ENCODE results near the gene SYT1.

The SYT1 gene

GRCh38 chr12:79236920-79237319, 372.3 kb downstream of the SYT1 start:
- Histone ChIP-seq H3K79me2 (ENCODE audit: control insufficient read depth, insufficient read depth, low read length, unreplicated experiment) (no peaks in the 10 kb centered on the region), H3K4me3 (ENCODE audit: low read depth, low read length) (no peak overlapping the region), H3K36me3 (ENCODE audit: insufficient read depth, low read length) (no peaks in the 10 kb centered on the region), H3K27ac (ENCODE audit: low read depth, low read length) (no peak overlapping the region), H2AFZ (ENCODE audit: low read length, unreplicated experiment) (no peak overlapping the region), H3K27me3 (ENCODE audit: insufficient read depth, low read length) (no peaks in the 10 kb centered on the region), H3K4me1 (ENCODE audit: control insufficient read depth, insufficient read depth, low read length, unreplicated experiment) (no peaks in the 10 kb centered on the region)

GRCh38 chr12:79238246-79238645, 373.7 kb downstream of the SYT1 start:
- no peak overlapping the region for H2AFZ ChIP-seq (ENCODE audit: low read length, unreplicated experiment)
- H3K36me3 ChIP-seq (ENCODE audit: insufficient read depth, low read length): no peaks in the 10 kb centered on the region
- H3K79me2 ChIP-seq (ENCODE audit: control insufficient read depth, insufficient read depth, low read length, unreplicated experiment): no peaks in the 10 kb centered on the region
- no peaks in the 10 kb centered on the region for H3K4me1 ChIP-seq (ENCODE audit: control insufficient read depth, insufficient read depth, low read length, unreplicated experiment)
- H3K27me3 ChIP-seq (ENCODE audit: insufficient read depth, low read length): no peaks in the 10 kb centered on the region
- no peak overlapping the region for H3K4me3 ChIP-seq (ENCODE audit: low read depth, low read length)
- no peak overlapping the region for H3K27ac ChIP-seq (ENCODE audit: low read depth, low read length)

- H3K4me3 ChIP-seq (ENCODE audit: low read depth, low read length): no peak overlapping the region
- H2AFZ ChIP-seq (ENCODE audit: low read length, unreplicated experiment): no peak overlapping the region
- no peak overlapping the region for H3K27ac ChIP-seq (ENCODE audit: low read depth, low read length)
- H3K79me2 ChIP-seq (ENCODE audit: control insufficient read depth, insufficient read depth, low read length, unreplicated experiment): no peaks in the 10 kb centered on the region
- no peaks in the 10 kb centered on the region for H3K36me3 ChIP-seq (ENCODE audit: insufficient read depth, low read length)
- H3K4me1 ChIP-seq (ENCODE audit: control insufficient read depth, insufficient read depth, low read length, unreplicated experiment): peaks cover 12% of the 10 kb centered on the region
- no peaks in the 10 kb centered on the region for H3K27me3 ChIP-seq (ENCODE audit: insufficient read depth, low read length)
Measured at GRCh38 chr12:79247494-79247893, 382.9 kb downstream of the SYT1 start.

GRCh38 chr12:79250186-79250585, 385.6 kb downstream of the SYT1 start:
- Histone ChIP-seq H3K27me3 (ENCODE audit: insufficient read depth, low read length) (no peaks in the 10 kb centered on the region), H3K79me2 (ENCODE audit: control insufficient read depth, insufficient read depth, low read length, unreplicated experiment) (no peaks in the 10 kb centered on the region), H3K4me3 (ENCODE audit: low read depth, low read length) (no peak overlapping the region), H3K4me1 (ENCODE audit: control insufficient read depth, insufficient read depth, low read length, unreplicated experiment) (peaks cover 12% of the 10 kb centered on the region), H2AFZ (ENCODE audit: low read length, unreplicated experiment) (no peak overlapping the region), H3K27ac (ENCODE audit: low read depth, low read length) (no peak overlapping the region), H3K36me3 (ENCODE audit: insufficient read depth, low read length) (peaks cover 5% of the 10 kb centered on the region; the same call in 1 of the 2 replicates)

- no peak overlapping the region for H3K27ac ChIP-seq (ENCODE audit: low read depth, low read length)
- H3K4me3 ChIP-seq (ENCODE audit: low read depth, low read length): no peak overlapping the region
- no peak overlapping the region for H2AFZ ChIP-seq (ENCODE audit: low read length, unreplicated experiment)
- H3K79me2 ChIP-seq (ENCODE audit: control insufficient read depth, insufficient read depth, low read length, unreplicated experiment): no peaks in the 10 kb centered on the region
- H3K4me1 ChIP-seq (ENCODE audit: control insufficient read depth, insufficient read depth, low read length, unreplicated experiment): peaks cover 12% of the 10 kb centered on the region
- H3K36me3 ChIP-seq (ENCODE audit: insufficient read depth, low read length): peaks cover 5% of the 10 kb centered on the region; the same call in 1 of the 2 replicates
- no peaks in the 10 kb centered on the region for H3K27me3 ChIP-seq (ENCODE audit: insufficient read depth, low read length)
Measured at GRCh38 chr12:79250960-79251755, 386.6 kb downstream of the SYT1 start.

- Histone ChIP-seq H3K4me1 (ENCODE audit: control insufficient read depth, insufficient read depth, low read length, unreplicated experiment) (peaks cover 12% of the 10 kb centered on the region), H3K79me2 (ENCODE audit: control insufficient read depth, insufficient read depth, low read length, unreplicated experiment) (no peaks in the 10 kb centered on the region), H3K36me3 (ENCODE audit: insufficient read depth, low read length) (peaks cover 5% of the 10 kb centered on the region; the same call in 1 of the 2 replicates), H3K27ac (ENCODE audit: low read depth, low read length) (no peak overlapping the region), H2AFZ (ENCODE audit: low read length, unreplicated experiment) (no peak overlapping the region), H3K4me3 (ENCODE audit: low read depth, low read length) (no peak overlapping the region), H3K27me3 (ENCODE audit: insufficient read depth, low read length) (no peaks in the 10 kb centered on the region)
Measured at GRCh38 chr12:79252358-79253075, 387.9 kb downstream of the SYT1 start.

- no peak overlapping the region for H3K27ac ChIP-seq (ENCODE audit: low read depth, low read length)
- no peak overlapping the region for H3K4me3 ChIP-seq (ENCODE audit: low read depth, low read length)
- H2AFZ ChIP-seq (ENCODE audit: low read length, unreplicated experiment): no peak overlapping the region
- H3K27me3 ChIP-seq (ENCODE audit: insufficient read depth, low read length): no peaks in the 10 kb centered on the region
- H3K79me2 ChIP-seq (ENCODE audit: control insufficient read depth, insufficient read depth, low read length, unreplicated experiment): no peaks in the 10 kb centered on the region
- peaks cover 8% of the 10 kb centered on the region for H3K4me1 ChIP-seq (ENCODE audit: control insufficient read depth, insufficient read depth, low read length, unreplicated experiment)
- H3K36me3 ChIP-seq (ENCODE audit: insufficient read depth, low read length): peaks cover 5% of the 10 kb centered on the region; the same call in 1 of the 2 replicates
Measured at GRCh38 chr12:79255288-79255687, 390.7 kb downstream of the SYT1 start.

- Histone ChIP-seq H3K4me1 (ENCODE audit: control insufficient read depth, insufficient read depth, low read length, unreplicated experiment) (no peaks in the 10 kb centered on the region), H3K4me3 (ENCODE audit: low read depth, low read length) (no peak overlapping the region), H3K27ac (ENCODE audit: low read depth, low read length) (no peak overlapping the region), H2AFZ (ENCODE audit: low read length, unreplicated experiment) (no peak overlapping the region), H3K79me2 (ENCODE audit: control insufficient read depth, insufficient read depth, low read length, unreplicated experiment) (no peaks in the 10 kb centered on the region), H3K27me3 (ENCODE audit: insufficient read depth, low read length) (no peaks in the 10 kb centered on the region), H3K36me3 (ENCODE audit: insufficient read depth, low read length) (no peaks in the 10 kb centered on the region)
Measured at GRCh38 chr12:79260923-79261322, 396.3 kb downstream of the SYT1 start.

GRCh38 chr12:79262938-79263337, 398.4 kb downstream of the SYT1 start:
- H3K36me3 ChIP-seq (ENCODE audit: insufficient read depth, low read length): no peaks in the 10 kb centered on the region
- no peaks in the 10 kb centered on the region for H3K27me3 ChIP-seq (ENCODE audit: insufficient read depth, low read length)
- no peak overlapping the region for H3K27ac ChIP-seq (ENCODE audit: low read depth, low read length)
- no peaks in the 10 kb centered on the region for H3K79me2 ChIP-seq (ENCODE audit: control insufficient read depth, insufficient read depth, low read length, unreplicated experiment)
- no peaks in the 10 kb centered on the region for H3K4me1 ChIP-seq (ENCODE audit: control insufficient read depth, insufficient read depth, low read length, unreplicated experiment)
- H3K4me3 ChIP-seq (ENCODE audit: low read depth, low read length): no peak overlapping the region
- H2AFZ ChIP-seq (ENCODE audit: low read length, unreplicated experiment): no peak overlapping the region

GRCh38 chr12:79266343-79267144, 402.0 kb downstream of the SYT1 start:
- Histone ChIP-seq H2AFZ (ENCODE audit: low read length, unreplicated experiment) (no peak overlapping the region), H3K27me3 (ENCODE audit: insufficient read depth, low read length) (no peaks in the 10 kb centered on the region), H3K4me3 (ENCODE audit: low read depth, low read length) (no peak overlapping the region), H3K27ac (ENCODE audit: low read depth, low read length) (no peak overlapping the region), H3K36me3 (ENCODE audit: insufficient read depth, low read length) (no peaks in the 10 kb centered on the region), H3K79me2 (ENCODE audit: control insufficient read depth, insufficient read depth, low read length, unreplicated experiment) (no peaks in the 10 kb centered on the region), H3K4me1 (ENCODE audit: control insufficient read depth, insufficient read depth, low read length, unreplicated experiment) (no peaks in the 10 kb centered on the region)

Measured in ACC112 (cell line).